HG03442 (cell line): ENCODE measurements around the gene WDR83.
A peak's percentile ranks its signal among the peaks of the same experiment; 100 is the strongest.
"Not testable (repeated sequence)": the region's sequence is repeated elsewhere in the genome, so short reads cannot be mapped to it uniquely, and the experiment has no call there.

Source experiments
- ATAC-seq: cut with Tn5 transposase; IDR thresholded peaks from one replicate; pipeline ENCODE4 v1.9.1; 2021; ENCODE audit warnings: mild to moderate bottlenecking, moderate library complexity; ENCODE audit not compliant: unreplicated experiment

Gene WDR83

GRCh38 chr19:12666265-12667048, at the start of gene WDR83, which contains the start of gene MAN2B1:
Gene WDR83, plus strand, starts transcription at chr19:12666807. Its CDS starts 2,984 bp downstream, at chr19:12669791.
Gene MAN2B1, minus strand, starts transcription at chr19:12666742. Its CDS starts 41 bp downstream, at chr19:12666701.
- ATAC-seq, result peak; percentile 41

GRCh38 chr19:12617646-12618045, 49.0 kb upstream of the WDR83 start:
- ATAC-seq, result no peak

GRCh38 chr19:12621253-12622024, 45.2 kb upstream of the WDR83 start:
- not testable (repeated sequence) for ATAC-seq

GRCh38 chr19:12623361-12624031, 43.1 kb upstream of the WDR83 start:
- no peak for ATAC-seq

GRCh38 chr19:12626958-12627357, 39.6 kb upstream of the WDR83 start:
- ATAC-seq, result no peak

GRCh38 chr19:12628040-12629022, 38.3 kb upstream of the WDR83 start:
- ATAC-seq, result no peak

- ATAC-seq, result no peak
Observed at GRCh38 chr19:12629215-12629614, 37.4 kb upstream of the WDR83 start.

- ATAC-seq, result no peak
Observed at GRCh38 chr19:12636631-12637030, 30.0 kb upstream of the WDR83 start.

- no peak for ATAC-seq
Observed at GRCh38 chr19:12638611-12639182, 27.9 kb upstream of the WDR83 start.

GRCh38 chr19:12639901-12640613, 26.6 kb upstream of the WDR83 start:
- ATAC-seq, result no peak

GRCh38 chr19:12641456-12641855, 25.2 kb upstream of the WDR83 start:
- ATAC-seq, result no peak

GRCh38 chr19:12642506-12642905, 24.1 kb upstream of the WDR83 start:
- ATAC-seq, result no peak

- ATAC-seq, result not testable (repeated sequence)
Observed at GRCh38 chr19:12643716-12644115, 22.9 kb upstream of the WDR83 start.

GRCh38 chr19:12646551-12646950, 20.1 kb upstream of the WDR83 start:
- ATAC-seq, result no peak

- no peak for ATAC-seq
Observed at GRCh38 chr19:12647047-12647446, 19.6 kb upstream of the WDR83 start.

- ATAC-seq, result no peak
Observed at GRCh38 chr19:12647490-12648071, 19.0 kb upstream of the WDR83 start.

GRCh38 chr19:12648088-12648487, 18.5 kb upstream of the WDR83 start:
- no peak for ATAC-seq

GRCh38 chr19:12649941-12650340, 16.7 kb upstream of the WDR83 start:
- ATAC-seq, result no peak

GRCh38 chr19:12652219-12652618, 14.4 kb upstream of the WDR83 start:
- ATAC-seq, result no peak
